ENCODE data around the gene UIMC1. TPM values are rescaled to one million over a fixed set of nuclear protein-coding genes. Genes with fewer than 3 reads are reported as not detected.

The UIMC1 gene
- total RNA-seq, 1 donor from 2014 or later, result 67.7 TPM

- no peak overlapping the region for H2AFZ ChIP-seq (replicated peaks)
- TF ChIP-seq CTCF (IDR thresholded peaks at IDR 0.05) (no peak), EZH2phosphoT487 (IDR thresholded peaks at IDR 0.05) (no peak), EZH2 (IDR thresholded peaks at IDR 0.05) (no peak)
- H3K79me2 ChIP-seq (ENCODE audit: low read depth), result peaks cover 88% of the 10 kb centered on the region
- H3K4me3 Mint-ChIP-seq, result no peak overlapping the region
- peaks cover 9% of the 10 kb centered on the region for H3K9me3 Mint-ChIP-seq
- H3K27me3 Mint-ChIP-seq (ENCODE audit: insufficient read depth, low read depth), result no peaks in the 10 kb centered on the region
- DNase-seq (ENCODE audit: low spot score), result no peak
- H4K20me1 ChIP-seq (ENCODE audit: low read depth), result peaks cover 23% of the 10 kb centered on the region
- no peak overlapping the region for H3K4me3 ChIP-seq
- no peak overlapping the region for H3K27ac Mint-ChIP-seq
- H3K27me3 ChIP-seq, result no peaks in the 10 kb centered on the region
- no peak overlapping the region for H3K27ac ChIP-seq
- no peaks in the 10 kb centered on the region for H3K9me3 ChIP-seq (ENCODE audit: low read depth)
- H3K36me3 Mint-ChIP-seq, result peaks cover 34% of the 10 kb centered on the region
- no peak overlapping the region for H3K9ac ChIP-seq
- peaks cover 13% of the 10 kb centered on the region for H3K4me1 Mint-ChIP-seq
- no peak overlapping the region for H3K4me2 ChIP-seq
- H3K36me3 ChIP-seq, result no peaks in the 10 kb centered on the region
- H3K4me1 ChIP-seq, result no peaks in the 10 kb centered on the region
- peaks cover 12% of the 10 kb centered on the region for H3F3A ChIP-seq (ENCODE audit: low read depth)
Observed at GRCh38 chr5:177027665-177028064, 21.1 kb upstream of the UIMC1 start.

GRCh38 chr5:177025101-177025601, 18.6 kb upstream of the UIMC1 start:
- no peak for TF ChIP-seq CTCF (IDR thresholded peaks at IDR 0.05)
- no peak for TF ChIP-seq EZH2 (IDR thresholded peaks at IDR 0.05)
- TF ChIP-seq EZH2phosphoT487 (IDR thresholded peaks at IDR 0.05), result no peak
- H2AFZ ChIP-seq (replicated peaks), result no peak overlapping the region
- Mint-ChIP-seq H3K9me3 (peaks cover 2% of the 10 kb centered on the region), H3K4me1 (peaks cover 27% of the 10 kb centered on the region), H3K27me3 (ENCODE audit: insufficient read depth, low read depth) (peaks cover 2% of the 10 kb centered on the region), H3K27ac (no peak overlapping the region), H3K36me3 (peaks cover 25% of the 10 kb centered on the region), H3K4me3 (no peak overlapping the region)
- H3K79me2 ChIP-seq (ENCODE audit: low read depth), result peaks cover 68% of the 10 kb centered on the region
- no peak overlapping the region for H3K9ac ChIP-seq
- H4K20me1 ChIP-seq (ENCODE audit: low read depth), result peaks cover 12% of the 10 kb centered on the region
- DNase-seq (ENCODE audit: low spot score), result no peak
- no peaks in the 10 kb centered on the region for H3K27me3 ChIP-seq
- H3K4me2 ChIP-seq, result no peak overlapping the region
- H3K4me1 ChIP-seq, result peaks cover 7% of the 10 kb centered on the region
- no peak overlapping the region for H3K4me3 ChIP-seq
- peaks cover 23% of the 10 kb centered on the region for H3F3A ChIP-seq (ENCODE audit: low read depth)
- H3K9me3 ChIP-seq (ENCODE audit: low read depth), result no peaks in the 10 kb centered on the region
- H3K27ac ChIP-seq, result no peak overlapping the region
- no peaks in the 10 kb centered on the region for H3K36me3 ChIP-seq

GRCh38 chr5:177024559-177024958, 18.0 kb upstream of the UIMC1 start:
- H3K27ac Mint-ChIP-seq, result no peak overlapping the region

More at GRCh38 chr5:177024559-177024958, 18.0 kb upstream of the UIMC1 start:
- Histone ChIP-seq H3K9me3 (ENCODE audit: low read depth) (no peaks in the 10 kb centered on the region), H3K4me2 (peak overlapping the region; percentile 31), H3K4me3 (no peak overlapping the region), H2AFZ (replicated peaks) (no peak overlapping the region), H3K27me3 (no peaks in the 10 kb centered on the region), H3K36me3 (no peaks in the 10 kb centered on the region), H3K27ac (no peak overlapping the region), H3K9ac (no peak overlapping the region), H3K4me1 (peaks cover 7% of the 10 kb centered on the region), H3K79me2 (ENCODE audit: low read depth) (peaks cover 62% of the 10 kb centered on the region), H3F3A (ENCODE audit: low read depth) (peaks cover 23% of the 10 kb centered on the region), H4K20me1 (ENCODE audit: low read depth) (peaks cover 12% of the 10 kb centered on the region)
- H3K27me3 Mint-ChIP-seq (ENCODE audit: insufficient read depth, low read depth), result peaks cover 2% of the 10 kb centered on the region
- no peak for DNase-seq (ENCODE audit: low spot score)
- peaks cover 2% of the 10 kb centered on the region for H3K9me3 Mint-ChIP-seq
- peak overlapping the region; percentile 40 for H3K4me3 Mint-ChIP-seq
- peaks cover 22% of the 10 kb centered on the region for H3K36me3 Mint-ChIP-seq
- H3K4me1 Mint-ChIP-seq, result peaks cover 27% of the 10 kb centered on the region
- TF ChIP-seq EZH2phosphoT487 (IDR thresholded peaks at IDR 0.05), result no peak
- no peak for TF ChIP-seq EZH2 (IDR thresholded peaks at IDR 0.05)
- TF ChIP-seq CTCF (IDR thresholded peaks at IDR 0.05), result no peak
